ENCODE measurements around the gene CDK19.

DNA sequence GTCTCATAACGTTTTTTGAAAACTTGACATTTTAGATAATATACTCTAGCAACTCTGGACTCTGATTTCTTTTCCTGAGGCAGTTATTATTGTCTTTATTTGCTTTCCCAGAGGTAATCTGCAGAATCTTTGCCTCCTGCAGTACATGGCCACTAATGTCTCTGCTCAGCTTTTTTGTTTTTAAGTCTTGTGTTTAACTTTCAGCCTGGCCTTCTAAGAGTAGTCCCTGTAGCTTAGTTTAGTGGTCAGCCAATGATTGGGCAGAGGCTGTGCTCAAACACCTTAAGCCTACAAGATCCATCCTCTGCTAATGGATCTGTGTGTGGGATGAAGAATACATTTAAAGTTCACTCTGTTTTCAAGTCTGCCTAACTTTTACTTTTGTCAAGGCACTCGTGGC is 241.7 kb downstream of the CDK19 start:
- no peak for TF ChIP-seq EZH2 (IDR thresholded peaks at IDR 0.05)
- no peak for TF ChIP-seq POLR2AphosphoS5 (IDR thresholded peaks at IDR 0.05; ENCODE audit: borderline replicate concordance, low read depth, low read length)
- no peak for TF ChIP-seq FOXP2 (optimal IDR thresholded peaks at IDR 0.05; ENCODE audit: control extremely low read depth, extremely low read length, insufficient read depth)

All from SK-N-MC (cell line).